NT2/D1 (cell line): ENCODE data around the gene COL6A2.

Experiments
- SUZ12 ChIP-seq: IDR thresholded peaks from 2 replicates; pipeline ENCODE4 v1.6.1; 2011; ENCODE audit not compliant: insufficient read length, insufficient read depth; ENCODE audit errors: extremely low read depth
- YY1 ChIP-seq: IDR thresholded peaks from 2 replicates; pipeline ENCODE4 v1.6.1; 2011; ENCODE audit not compliant: insufficient read length, insufficient read depth
- ZNF274 ChIP-seq: IDR thresholded peaks from 2 replicates; pipeline ENCODE4 v1.6.1; 2011; ENCODE audit warnings: mild to moderate bottlenecking, low read depth, low read length

DNA sequence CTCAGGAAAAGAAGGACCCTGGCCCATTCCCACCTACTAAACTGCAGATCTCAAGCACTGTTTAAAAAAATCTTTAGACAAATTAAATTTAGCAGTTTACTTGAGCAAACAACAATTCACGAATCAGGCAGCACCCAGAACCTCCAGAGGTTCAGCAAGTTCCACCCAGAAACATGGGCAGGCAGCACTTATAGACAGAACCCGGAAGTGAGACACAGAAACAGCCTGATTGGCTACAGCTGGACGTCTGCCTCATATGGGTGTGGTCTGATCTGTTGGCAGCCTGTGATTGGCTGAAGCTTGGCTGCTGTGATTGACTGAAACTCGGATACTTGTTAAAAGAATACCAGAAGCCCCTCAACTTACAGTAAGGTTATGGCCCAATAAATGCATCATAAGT lies 34.7 kb upstream of the COL6A2 start:
- TF ChIP-seq ZNF274 (no peak), YY1 (no peak), SUZ12 (no peak)
